Posterior cingulate gyrus (tissue), 11 donors: ENCODE data around the gene PMF1.
"Not testable (repeated sequence)": the region's sequence is repeated elsewhere in the genome, so short reads cannot be mapped to it uniquely, and the experiment has no call there.

Source experiments
- DNase-seq, 10 donors: peaks; one replicate each; pipeline versions ENCODE4 v3.0.0 to v3.0.0-alpha.2; 2020 to 2021; ENCODE audit warnings: mixed read lengths in 3 of 10
- intact Hi-C: fragments of 100-400 bp; cut with DNase I; formaldehyde crosslinking; loops from one replicate; pipeline ENCODE4 v1.15.1; 2023

Gene PMF1

GRCh38 chr1:156194300-156194652 lies 18.5 kb upstream of the PMF1 start:
- DNase-seq: peak in 5 of 10 donors; percentile 21 to 88 (median 31)
- intact Hi-C loops: loop anchor here (2.0 to 5.0 kb wide), 2 partner anchors 19 to 47 kb away; partner anchors contain the start of gene PMF1

GRCh38 chr1:156195853-156196252 lies 17.0 kb upstream of the PMF1 start:
- intact Hi-C loops: loop anchor here (2.0 kb wide), 1 partner anchor 17 kb away; the partner anchor contains the start of gene PMF1
- no peak for DNase-seq

- intact Hi-C loops: no loop called here
- peak in 1 of 10 donors; percentile 21 for DNase-seq
Observed at GRCh38 chr1:156196445-156196844, 16.4 kb upstream of the PMF1 start.

GRCh38 chr1:156198831-156199349 lies 13.9 kb upstream of the PMF1 start:
- DNase-seq: no peak
- intact Hi-C loops: no loop called here

GRCh38 chr1:156200044-156200443 lies 12.8 kb upstream of the PMF1 start:
- no peak for DNase-seq
- intact Hi-C loops: no loop called here

- intact Hi-C loops: no loop called here
- DNase-seq: no peak
Observed at GRCh38 chr1:156203331-156203730, 9.5 kb upstream of the PMF1 start.

- DNase-seq: no peak
- intact Hi-C loops: no loop called here
Observed at GRCh38 chr1:156204686-156205085, 8.1 kb upstream of the PMF1 start.

- DNase-seq: no peak
- intact Hi-C loops: no loop called here
Observed at GRCh38 chr1:156211243-156211642, 1.6 kb upstream of the PMF1 start.

GRCh38 chr1:156212130-156212529 lies 677 bp upstream of the PMF1 start:
- DNase-seq: no peak
- intact Hi-C loops: loop anchor here (2.0 kb wide), 1 partner anchor 17 kb away; the partner anchor contains the start of gene SLC25A44

GRCh38 chr1:156213644-156213966 lies 798 bp downstream of the PMF1 start:
- intact Hi-C loops: loop anchor here (2.0 kb wide), 1 partner anchor 19 kb away; the partner anchor contains the start of gene SLC25A44
- no peak for DNase-seq

- intact Hi-C loops: no loop called here
- no peak for DNase-seq
Observed at GRCh38 chr1:156214024-156214748, 1.4 kb downstream of the PMF1 start.

GRCh38 chr1:156216361-156217086 lies 3.7 kb downstream of the PMF1 start:
- intact Hi-C loops, DNase-seq: not testable (repeated sequence)

- intact Hi-C loops: no loop called here
- no peak for DNase-seq
Observed at GRCh38 chr1:156217871-156218270, 5.1 kb downstream of the PMF1 start.

GRCh38 chr1:156220226-156220625 lies 7.4 kb downstream of the PMF1 start:
- intact Hi-C loops: no loop called here
- no peak for DNase-seq

GRCh38 chr1:156221986-156222692 lies 9.3 kb downstream of the PMF1 start:
- peak in 2 of 10 donors; percentile 37 to 53 for DNase-seq
- intact Hi-C loops: no loop called here

- intact Hi-C loops: loop anchor here (1.0 to 2.0 kb wide), 2 partner anchors 79 to 135 kb away; no protein-coding TSS in a partner anchor
- DNase-seq: no peak
Observed at GRCh38 chr1:156225677-156226014, 12.8 kb downstream of the PMF1 start.

GRCh38 chr1:156226116-156226538 lies 13.3 kb downstream of the PMF1 start:
- intact Hi-C loops: no loop called here

GRCh38 chr1:156226782-156227181 lies 14.0 kb downstream of the PMF1 start:
- intact Hi-C loops: no loop called here
- DNase-seq: peak in 1 of 10 donors; percentile 55

More at GRCh38 chr1:156226116-156226538, 13.3 kb downstream of the PMF1 start:
- DNase-seq: peak in 1 of 10 donors; percentile 25

- intact Hi-C loops: no loop called here
- peak in 2 of 10 donors; percentile 39 to 59 for DNase-seq
Observed at GRCh38 chr1:156228501-156228900, 15.7 kb downstream of the PMF1 start.

GRCh38 chr1:156229809-156230472 lies 17.1 kb downstream of the PMF1 start:
- intact Hi-C loops: loop anchor here (10.0 kb wide), 1 partner anchor 65 kb away; the partner anchor contains the start of genes GLMP and VHLL
- peak in 1 of 10 donors; percentile 31 for DNase-seq
